Activated T-cell treated with anti-CD3 and anti-CD28 coated beads, Interleukin-2, amount 50 U/mL, for 24 hours (primary cell): ENCODE results near the gene AMFR.
"Not testable (repeated sequence)": the region's sequence is repeated elsewhere in the genome, so short reads cannot be mapped to it uniquely, and the experiment has no call there.

Experiments used
- DNase-seq: peaks from one replicate; pipeline ENCODE4 v3.0.0-alpha.2; 2020
- H3K27ac Mint-ChIP-seq: 2 replicates; pipeline ENCODE4 v1.8.0; 2020; ENCODE audit warnings: mild to moderate bottlenecking, mixed read lengths
- H3K27me3 Mint-ChIP-seq: 2 replicates; pipeline ENCODE4 v1.8.0; 2020; ENCODE audit warnings: mixed read lengths
- H3K36me3 Mint-ChIP-seq: 2 replicates; pipeline ENCODE4 v1.8.0; 2020; ENCODE audit warnings: low read depth, mixed read lengths
- H3K4me1 Mint-ChIP-seq: 2 replicates; pipeline ENCODE4 v1.8.0; 2020; ENCODE audit warnings: low read depth, mixed read lengths
- H3K4me3 Mint-ChIP-seq: 2 replicates; pipeline ENCODE4 v1.8.0; 2020; ENCODE audit warnings: mild to moderate bottlenecking, moderate library complexity, mixed read lengths
- H3K9me3 Mint-ChIP-seq: 2 replicates; pipeline ENCODE4 v1.8.0; 2020; ENCODE audit warnings: mixed read lengths

The AMFR gene

DNA sequence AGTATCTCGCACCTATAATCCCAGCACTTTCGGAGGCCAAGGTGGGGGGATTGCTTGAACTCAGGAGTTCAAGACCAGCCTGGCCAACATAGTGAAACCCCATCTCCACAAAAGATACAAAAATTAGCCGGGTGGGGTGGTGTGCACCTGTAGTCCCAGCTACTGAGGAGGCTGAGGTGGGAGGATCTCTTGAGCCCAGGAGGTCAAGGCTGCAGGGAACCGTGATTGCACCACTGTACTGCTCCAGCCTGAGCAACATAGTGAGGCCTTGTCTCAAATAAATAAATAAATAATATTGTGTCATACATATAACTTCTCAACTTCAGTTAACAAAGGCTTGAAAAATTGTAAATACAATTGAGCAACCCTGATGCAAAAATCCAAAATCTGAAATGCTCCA is 8.2 kb downstream of the AMFR start:
- peaks cover 30% of the 10 kb centered on the region for H3K36me3 Mint-ChIP-seq
- no peak overlapping the region for H3K27ac Mint-ChIP-seq
- H3K4me1 Mint-ChIP-seq: peaks cover 38% of the 10 kb centered on the region
- no peaks in the 10 kb centered on the region for H3K27me3 Mint-ChIP-seq
- H3K9me3 Mint-ChIP-seq: no peaks in the 10 kb centered on the region
- no peak for DNase-seq
- H3K4me3 Mint-ChIP-seq: no peak overlapping the region

- no peak for DNase-seq
- Mint-ChIP-seq H3K27me3 (no peaks in the 10 kb centered on the region), H3K4me3 (no peak overlapping the region), H3K9me3 (no peaks in the 10 kb centered on the region), H3K4me1 (peaks cover 29% of the 10 kb centered on the region), H3K27ac (no peak overlapping the region), H3K36me3 (peaks cover 43% of the 10 kb centered on the region)
Observed at GRCh38 chr16:56415875-56416274, 9.5 kb downstream of the AMFR start.

- peaks cover 58% of the 10 kb centered on the region for H3K36me3 Mint-ChIP-seq
- H3K9me3 Mint-ChIP-seq: no peaks in the 10 kb centered on the region
- DNase-seq: no peak
- H3K27ac Mint-ChIP-seq: no peak overlapping the region
- H3K4me1 Mint-ChIP-seq: peaks cover 20% of the 10 kb centered on the region
- no peak overlapping the region for H3K4me3 Mint-ChIP-seq
- no peaks in the 10 kb centered on the region for H3K27me3 Mint-ChIP-seq
Observed at GRCh38 chr16:56414366-56414765, 11.0 kb downstream of the AMFR start.

DNA sequence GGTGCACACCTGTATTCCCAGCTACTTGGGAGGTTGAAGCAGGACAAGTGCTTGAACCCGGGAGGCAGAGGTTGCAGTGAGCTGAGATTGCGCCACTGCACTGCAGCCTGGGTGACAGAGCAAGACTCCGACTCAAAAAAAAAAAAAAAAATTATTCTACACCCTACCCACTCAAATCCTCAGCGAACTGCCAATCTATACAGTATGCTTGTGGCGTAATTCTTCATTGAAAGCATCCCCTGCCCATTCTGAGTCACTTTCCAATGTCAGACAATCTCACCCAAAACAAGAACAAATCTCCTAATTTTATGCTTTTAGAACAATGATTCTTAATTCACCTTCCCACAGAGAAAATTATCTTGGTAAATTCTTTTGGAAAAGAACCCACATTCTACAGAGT is 12.0 kb downstream of the AMFR start:
- Mint-ChIP-seq H3K27me3 (no peaks in the 10 kb centered on the region), H3K4me3 (no peak overlapping the region), H3K27ac (no peak overlapping the region), H3K36me3 (peaks cover 65% of the 10 kb centered on the region), H3K4me1 (peaks cover 19% of the 10 kb centered on the region), H3K9me3 (no peaks in the 10 kb centered on the region)
- DNase-seq: no peak

- Mint-ChIP-seq H3K36me3 (peaks cover 76% of the 10 kb centered on the region), H3K9me3 (no peaks in the 10 kb centered on the region), H3K27me3 (no peaks in the 10 kb centered on the region), H3K27ac (no peak overlapping the region), H3K4me1 (peaks cover 15% of the 10 kb centered on the region), H3K4me3 (no peak overlapping the region)
- no peak for DNase-seq
Observed at GRCh38 chr16:56411624-56412023, 13.7 kb downstream of the AMFR start.

GRCh38 chr16:56411123-56411522 is 14.2 kb downstream of the AMFR start:
- H3K4me1 Mint-ChIP-seq: peaks cover 14% of the 10 kb centered on the region
- no peak overlapping the region for H3K4me3 Mint-ChIP-seq
- no peaks in the 10 kb centered on the region for H3K9me3 Mint-ChIP-seq
- no peak for DNase-seq
- H3K36me3 Mint-ChIP-seq: peaks cover 76% of the 10 kb centered on the region
- no peak overlapping the region for H3K27ac Mint-ChIP-seq
- no peaks in the 10 kb centered on the region for H3K27me3 Mint-ChIP-seq

DNA sequence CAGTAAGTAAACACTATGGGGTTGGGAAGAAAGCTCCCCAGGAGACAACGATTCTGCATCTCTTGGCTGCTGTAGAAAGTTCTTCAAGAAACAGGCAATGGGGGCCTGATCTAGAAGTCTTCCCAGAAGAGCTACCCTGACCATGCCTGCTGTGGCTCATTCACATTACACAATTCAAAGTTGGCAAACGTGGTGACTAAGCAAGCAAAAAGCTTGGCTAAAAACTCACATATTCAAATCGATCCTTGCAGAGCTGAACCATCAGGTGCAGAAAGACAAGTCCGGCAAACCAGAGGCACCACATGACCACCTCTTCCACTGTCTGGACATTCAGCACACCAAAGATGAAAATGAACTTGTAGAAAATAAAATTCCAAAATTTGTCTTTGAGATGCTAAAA is 16.1 kb downstream of the AMFR start:
- H3K27ac Mint-ChIP-seq: no peak overlapping the region
- DNase-seq: no peak
- H3K4me1 Mint-ChIP-seq: peaks cover 3% of the 10 kb centered on the region
- H3K27me3 Mint-ChIP-seq: no peaks in the 10 kb centered on the region
- H3K4me3 Mint-ChIP-seq: no peak overlapping the region
- no peaks in the 10 kb centered on the region for H3K9me3 Mint-ChIP-seq
- peaks cover 84% of the 10 kb centered on the region for H3K36me3 Mint-ChIP-seq

- no peaks in the 10 kb centered on the region for H3K27me3 Mint-ChIP-seq
- peaks cover 82% of the 10 kb centered on the region for H3K36me3 Mint-ChIP-seq
- H3K4me3 Mint-ChIP-seq: no peak overlapping the region
- H3K9me3 Mint-ChIP-seq: no peaks in the 10 kb centered on the region
- H3K4me1 Mint-ChIP-seq: peaks cover 2% of the 10 kb centered on the region
- H3K27ac Mint-ChIP-seq: no peak overlapping the region
- DNase-seq: no peak
Observed at GRCh38 chr16:56408379-56409098, 16.8 kb downstream of the AMFR start.

- H3K27me3 Mint-ChIP-seq: no peaks in the 10 kb centered on the region
- H3K4me1 Mint-ChIP-seq: no peaks in the 10 kb centered on the region
- H3K27ac Mint-ChIP-seq: no peak overlapping the region
- H3K36me3 Mint-ChIP-seq: peaks cover 76% of the 10 kb centered on the region
- no peak for DNase-seq
- no peaks in the 10 kb centered on the region for H3K9me3 Mint-ChIP-seq
- H3K4me3 Mint-ChIP-seq: no peak overlapping the region
Observed at GRCh38 chr16:56405977-56406672, 19.2 kb downstream of the AMFR start.

- H3K4me1 Mint-ChIP-seq: peaks cover 3% of the 10 kb centered on the region
- H3K36me3 Mint-ChIP-seq: peaks cover 70% of the 10 kb centered on the region
- no peak for DNase-seq
- no peak overlapping the region for H3K4me3 Mint-ChIP-seq
- H3K27me3 Mint-ChIP-seq: no peaks in the 10 kb centered on the region
- no peaks in the 10 kb centered on the region for H3K9me3 Mint-ChIP-seq
- H3K27ac Mint-ChIP-seq: no peak overlapping the region
Observed at GRCh38 chr16:56401482-56401881, 23.9 kb downstream of the AMFR start.

GRCh38 chr16:56400458-56400857 is 24.9 kb downstream of the AMFR start:
- Mint-ChIP-seq H3K27me3 (no peaks in the 10 kb centered on the region), H3K9me3 (no peaks in the 10 kb centered on the region), H3K4me1 (peaks cover 4% of the 10 kb centered on the region), H3K4me3 (no peak overlapping the region), H3K27ac (no peak overlapping the region), H3K36me3 (peaks cover 77% of the 10 kb centered on the region)
- no peak for DNase-seq

DNA sequence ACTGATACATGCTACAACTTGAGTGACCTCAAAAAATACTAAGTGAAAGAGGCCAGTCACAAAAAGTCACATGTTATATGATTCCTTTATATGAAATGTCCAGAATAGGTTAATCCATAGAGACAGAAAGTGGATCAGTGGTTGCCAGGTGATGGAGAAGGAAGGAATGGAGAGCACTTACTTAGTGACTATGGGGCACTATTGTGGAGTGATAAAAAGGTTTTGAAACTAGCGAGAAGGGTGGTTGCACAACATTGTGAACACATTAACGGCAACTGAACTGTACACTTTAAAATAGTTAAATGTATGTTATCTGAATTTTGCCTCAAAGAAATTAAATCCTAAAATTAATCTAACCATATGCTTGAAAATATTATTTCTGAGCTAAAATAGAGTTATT is 25.9 kb downstream of the AMFR start:
- Mint-ChIP-seq H3K9me3 (no peaks in the 10 kb centered on the region), H3K4me3 (no peak overlapping the region), H3K27ac (no peak overlapping the region), H3K4me1 (peaks cover 4% of the 10 kb centered on the region), H3K27me3 (no peaks in the 10 kb centered on the region), H3K36me3 (peaks cover 74% of the 10 kb centered on the region)
- DNase-seq: no peak

DNA sequence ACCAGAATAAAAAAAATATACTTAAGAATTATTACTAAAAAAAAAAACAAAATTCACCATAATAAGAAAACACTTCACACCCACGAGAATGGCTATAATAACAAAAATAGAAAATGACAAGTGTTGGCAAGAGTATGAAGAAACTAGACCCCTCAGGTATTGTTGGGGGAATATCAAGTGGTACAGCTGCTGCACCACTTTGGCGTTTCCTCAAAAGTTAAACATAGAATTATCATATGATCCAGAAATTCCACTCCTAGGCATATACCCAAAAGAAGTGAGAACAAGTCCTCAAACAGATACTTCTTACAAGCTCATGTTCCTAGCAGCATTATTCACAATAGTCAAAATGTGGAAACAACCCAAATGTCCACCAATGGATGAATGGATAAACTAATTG is 26.3 kb downstream of the AMFR start:
- no peak overlapping the region for H3K27ac Mint-ChIP-seq
- no peaks in the 10 kb centered on the region for H3K9me3 Mint-ChIP-seq
- DNase-seq: no peak
- peaks cover 4% of the 10 kb centered on the region for H3K4me1 Mint-ChIP-seq
- peaks cover 72% of the 10 kb centered on the region for H3K36me3 Mint-ChIP-seq
- no peaks in the 10 kb centered on the region for H3K27me3 Mint-ChIP-seq
- H3K4me3 Mint-ChIP-seq: no peak overlapping the region

GRCh38 chr16:56396724-56397123 is 28.6 kb downstream of the AMFR start:
- not testable (repeated sequence) for H3K4me3 Mint-ChIP-seq, H3K27ac Mint-ChIP-seq, H3K4me1 Mint-ChIP-seq, H3K27me3 Mint-ChIP-seq, DNase-seq, H3K9me3 Mint-ChIP-seq
- peaks cover 79% of the 10 kb centered on the region for H3K36me3 Mint-ChIP-seq

DNA sequence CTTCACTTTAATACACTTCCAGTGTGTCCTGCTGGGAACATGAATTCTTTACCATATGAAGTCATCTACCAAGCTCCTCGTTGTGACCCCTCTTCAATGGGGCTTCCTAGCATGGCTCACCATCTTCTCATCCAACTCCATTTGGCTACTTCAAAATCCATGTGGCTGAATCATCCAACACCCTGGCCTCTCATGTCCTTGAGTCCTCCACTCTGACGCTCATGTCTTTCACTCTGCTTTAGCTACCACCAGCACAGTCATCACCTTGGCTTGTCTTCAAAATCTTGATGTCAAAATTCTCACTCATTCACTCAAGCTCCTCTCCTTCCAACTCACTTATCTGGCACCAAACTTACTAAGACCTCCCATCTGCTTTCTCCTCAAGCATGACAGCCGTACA is 35.8 kb downstream of the AMFR start:
- peaks cover 5% of the 10 kb centered on the region for H3K4me1 Mint-ChIP-seq
- no peaks in the 10 kb centered on the region for H3K27me3 Mint-ChIP-seq
- H3K36me3 Mint-ChIP-seq: peaks cover 91% of the 10 kb centered on the region
- H3K27ac Mint-ChIP-seq: no peak overlapping the region
- no peak overlapping the region for H3K4me3 Mint-ChIP-seq
- no peak for DNase-seq
- no peaks in the 10 kb centered on the region for H3K9me3 Mint-ChIP-seq
